ENCODE results near the gene ECI2.

- TF ChIP-seq POLR2A (IDR thresholded peaks at IDR 0.05) (no peak), CTCF (IDR thresholded peaks at IDR 0.05) (no peak)
Observed at GRCh38 chr6:4139272-4139671, 3.9 kb upstream of the ECI2 start.
